ENCODE data around the gene LRRC74B.

The LRRC74B gene, protein sequence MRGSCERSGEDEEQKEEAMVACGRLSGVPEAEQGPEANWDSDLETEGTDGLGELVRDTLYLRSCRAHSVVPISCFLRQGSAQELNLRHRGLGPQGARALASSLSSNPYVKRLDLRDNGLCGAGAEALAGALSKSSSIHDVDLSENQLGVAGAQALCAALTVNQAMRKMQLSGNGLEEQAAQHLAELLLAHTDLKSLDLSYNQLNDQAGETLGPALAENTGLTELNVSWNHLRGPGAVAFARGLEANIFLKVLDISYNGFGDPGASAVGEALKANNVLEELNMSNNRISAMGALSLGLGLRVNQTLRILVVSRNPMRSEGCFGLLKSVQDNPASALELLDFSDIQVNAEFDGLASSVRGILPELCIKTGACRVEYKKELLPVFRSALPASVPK

DNA sequence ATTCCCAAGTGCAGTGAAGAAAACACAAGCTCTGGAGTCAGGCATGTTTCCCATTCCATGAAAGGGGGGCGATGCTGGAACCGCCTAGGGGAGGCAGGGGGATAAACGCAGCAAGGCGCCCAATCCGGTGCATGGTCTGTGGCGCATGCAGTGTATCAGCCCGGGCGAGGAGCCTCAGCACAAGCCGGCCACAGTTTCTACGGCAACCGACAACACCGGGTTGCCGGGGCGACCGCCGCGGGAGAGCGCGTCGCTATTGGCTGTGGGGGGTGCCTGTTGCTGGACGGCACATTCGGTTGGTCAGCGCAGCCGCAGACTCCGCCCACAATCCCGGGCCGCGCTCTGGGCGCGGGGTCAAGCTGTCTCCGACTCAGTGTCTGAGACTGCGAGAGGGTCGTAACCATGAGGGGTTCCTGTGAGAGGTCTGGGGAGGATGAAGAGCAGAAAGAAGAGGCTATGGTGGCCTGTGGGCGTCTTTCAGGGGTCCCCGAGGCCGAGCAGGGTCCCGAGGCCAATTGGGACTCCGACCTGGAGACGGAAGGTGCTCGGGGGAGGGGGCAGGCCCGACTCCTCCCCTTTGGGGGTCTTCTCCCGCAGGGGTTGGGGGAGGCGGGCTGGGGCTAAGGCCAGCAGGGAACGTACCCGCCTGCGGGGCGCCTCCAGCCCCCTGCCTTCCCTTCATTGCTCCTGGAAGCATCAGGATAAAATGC, at the start of gene LRRC74B:
LRRC74B (plus strand) TSS at position 362 of the 710 bp plus-strand sequence; CDS start at position 403, 41 bp downstream.
- H3K27ac ChIP-seq, result peak within 1 kb of the TSS in 10 of 11 experiments; percentile 15 to 78 (median 64); a peak in 17 of 22 replicates
- TF ChIP-seq Cebpa-rat (IDR thresholded peaks at IDR 0.05), result no peak
- peak within 1 kb of the TSS; percentile 87 to 99 (median 93) for H3K4me2 ChIP-seq
- no peaks in the 10 kb centered on the region for H3K27me3 ChIP-seq
- no peaks in the 10 kb centered on the region for H3K36me3 ChIP-seq
- peak within 1 kb of the TSS in 10 of 11 experiments; percentile 32 to 73 (median 52); a peak in 18 of 22 replicates for H3K9ac ChIP-seq
- no peaks in the 10 kb centered on the region for H3K9me3 ChIP-seq (replicated peaks in 1 of 11)
- peak within 1 kb of the TSS; percentile 15 to 62 (median 48); a peak in 18 of 20 replicates for H3K4me3 ChIP-seq
- peaks cover 25 to 35% (median 33%) of the 10 kb centered on the region in 10 experiments for H3K4me1 ChIP-seq
- H4K20me1 ChIP-seq, result peaks cover 0 to 5% (median 0%) of the 10 kb centered on the region in 11 experiments; a peak in 3 of 22 replicates

GRCh38 chr22:20996031-20996410, 49.7 kb upstream of the LRRC74B start:
- Histone ChIP-seq H3K4me1 (peaks cover 17 to 24% (median 18%) of the 10 kb centered on the region in 10 experiments), H3K27ac (no peak overlapping the region), H3K4me2 (no peak overlapping the region), H3K36me3 (peaks cover 52 to 96% (median 90%) of the 10 kb centered on the region in 11 experiments), H3K9me3 (replicated peaks in 1 of 11) (no peaks in the 10 kb centered on the region), H3K4me3 (no peak overlapping the region), H4K20me1 (peaks cover 0 to 98% (median 50%) of the 10 kb centered on the region in 11 experiments; a peak in 18 of 22 replicates), H3K9ac (no peak overlapping the region), H3K27me3 (no peaks in the 10 kb centered on the region)
- TF ChIP-seq Cebpa-rat (IDR thresholded peaks at IDR 0.05), result no peak

DNA sequence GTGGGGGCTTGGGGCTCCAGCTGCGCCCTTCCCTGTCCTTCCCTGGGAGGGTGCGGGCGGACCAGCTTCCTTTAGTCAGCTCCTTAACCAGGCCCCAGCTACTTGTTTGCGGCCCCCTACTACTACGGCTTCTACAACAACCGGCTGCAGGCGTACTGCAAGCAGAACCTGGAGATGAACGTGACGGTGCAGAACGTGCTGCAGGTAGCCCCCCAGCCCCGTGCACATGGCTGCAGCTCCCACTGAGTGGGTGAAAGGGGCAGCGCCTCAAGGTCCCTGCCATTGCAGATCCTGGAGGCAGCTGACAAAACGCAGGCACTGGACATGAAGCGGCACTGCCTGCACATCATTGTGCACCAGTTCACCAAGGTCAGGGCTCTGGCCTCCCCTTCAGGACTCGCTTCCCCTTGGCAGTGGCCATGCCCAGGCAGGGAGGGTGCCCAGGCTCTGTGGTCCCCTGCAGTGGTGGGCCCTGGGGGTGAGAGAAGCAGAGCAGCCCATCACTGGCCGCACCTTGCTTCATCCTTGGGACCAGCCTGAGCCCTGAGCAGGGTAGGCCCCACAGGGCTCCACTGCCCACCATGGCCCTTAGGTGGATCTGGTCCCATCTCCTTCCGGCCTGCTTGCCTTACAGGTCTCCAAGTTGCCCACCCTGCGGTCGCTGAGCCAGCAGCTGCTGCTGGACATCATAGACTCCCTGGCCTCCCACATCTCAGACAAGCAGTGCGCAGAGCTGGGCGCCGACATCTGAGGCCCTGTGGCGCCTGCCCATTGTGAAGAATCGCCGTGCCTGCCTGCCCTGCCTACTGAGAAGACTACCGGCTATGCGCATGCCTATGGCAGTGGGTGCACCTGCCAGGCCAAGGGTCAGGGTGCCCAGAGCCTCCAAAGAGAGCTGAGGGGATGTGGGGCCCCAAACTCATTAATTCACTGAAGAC, 48.9 kb upstream of the LRRC74B start:
- peaks cover 0 to 91% (median 49%) of the 10 kb centered on the region in 11 experiments; a peak in 18 of 22 replicates for H4K20me1 ChIP-seq
- no peak overlapping the region for H3K9ac ChIP-seq
- no peak overlapping the region for H3K4me2 ChIP-seq
- H3K4me3 ChIP-seq, result no peak overlapping the region
- no peak overlapping the region for H3K27ac ChIP-seq
- H3K4me1 ChIP-seq, result peaks cover 20 to 30% (median 22%) of the 10 kb centered on the region in 10 experiments
- H3K36me3 ChIP-seq, result peaks cover 50 to 88% (median 81%) of the 10 kb centered on the region in 11 experiments
- no peak for TF ChIP-seq Cebpa-rat (IDR thresholded peaks at IDR 0.05)
- H3K27me3 ChIP-seq, result no peaks in the 10 kb centered on the region
- no peaks in the 10 kb centered on the region for H3K9me3 ChIP-seq (replicated peaks in 1 of 11)

GRCh38 chr22:20997536-20998257, 48.0 kb upstream of the LRRC74B start:
- Histone ChIP-seq H3K27ac (no peak overlapping the region), H4K20me1 (peaks cover 0 to 83% (median 49%) of the 10 kb centered on the region in 11 experiments; a peak in 18 of 22 replicates), H3K4me3 (no peak overlapping the region), H3K9me3 (replicated peaks in 1 of 11) (no peaks in the 10 kb centered on the region), H3K4me1 (peaks cover 20 to 31% (median 23%) of the 10 kb centered on the region in 10 experiments), H3K4me2 (no peak overlapping the region), H3K9ac (peak overlapping the region in 2 of 11 experiments; percentile 4 to 8; a peak in 1 of 22 replicates), H3K36me3 (peaks cover 41 to 80% (median 73%) of the 10 kb centered on the region in 11 experiments), H3K27me3 (no peaks in the 10 kb centered on the region)
- no peak for TF ChIP-seq Cebpa-rat (IDR thresholded peaks at IDR 0.05)

DNA sequence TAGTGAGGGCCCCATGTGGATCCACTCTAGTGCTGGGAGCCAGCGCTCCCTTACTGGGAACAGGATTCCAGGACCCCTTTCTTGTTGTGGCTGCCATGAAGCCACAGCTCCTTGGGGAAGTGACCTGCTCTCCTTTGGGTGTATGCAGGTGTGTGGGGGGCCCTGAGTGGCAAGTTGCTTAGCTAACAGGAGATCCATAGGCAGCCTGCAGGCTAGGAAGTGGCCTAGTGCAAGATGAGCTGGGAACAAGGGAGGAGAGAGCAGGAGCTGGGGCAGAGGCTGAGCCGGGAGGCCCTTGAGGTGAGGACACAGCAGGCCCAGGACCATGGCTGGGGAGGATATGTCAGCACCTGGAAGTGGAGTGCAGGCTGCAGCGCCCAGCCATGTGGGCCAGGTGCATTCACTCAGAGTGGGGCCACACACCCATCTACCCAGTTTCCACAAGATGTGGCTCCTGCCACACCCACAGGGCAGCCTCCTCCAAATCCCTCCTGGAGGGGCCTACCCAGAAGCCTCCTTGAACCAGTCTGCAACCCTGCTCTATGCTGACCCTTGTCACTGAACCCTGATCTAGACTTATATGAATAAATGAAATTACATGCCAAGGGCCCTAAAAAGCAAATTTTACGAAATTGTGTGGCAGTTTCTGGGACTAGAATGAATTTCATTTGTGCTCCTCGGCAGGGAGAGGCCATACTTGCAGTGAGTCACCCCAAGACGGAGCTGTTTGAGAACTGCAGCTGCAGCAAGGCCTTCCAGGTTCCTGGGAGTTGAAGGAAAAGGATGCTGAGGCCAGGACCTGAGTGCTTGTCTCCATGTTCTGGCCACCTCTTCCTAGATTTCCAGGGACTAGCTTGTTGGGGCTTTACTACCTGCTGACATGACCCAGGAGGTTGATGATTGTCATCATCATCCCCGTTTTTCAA, 47.1 kb upstream of the LRRC74B start:
- no peak for TF ChIP-seq Cebpa-rat (IDR thresholded peaks at IDR 0.05)
- Histone ChIP-seq H3K4me3 (no peak overlapping the region), H3K9me3 (replicated peaks in 1 of 11) (no peaks in the 10 kb centered on the region), H3K4me1 (peaks cover 30 to 40% (median 33%) of the 10 kb centered on the region in 10 experiments), H3K36me3 (peaks cover 35 to 70% (median 63%) of the 10 kb centered on the region in 11 experiments), H3K27ac (no peak overlapping the region), H3K9ac (peak overlapping the region in 9 of 11 experiments; percentile 12 to 96 (median 95); a peak in 12 of 22 replicates), H3K27me3 (no peaks in the 10 kb centered on the region), H3K4me2 (peak overlapping the region in 2 of 11 experiments; percentile 96 to 100; a peak in 1 of 22 replicates), H4K20me1 (peaks cover 0 to 73% (median 49%) of the 10 kb centered on the region in 11 experiments; a peak in 18 of 22 replicates)

DNA sequence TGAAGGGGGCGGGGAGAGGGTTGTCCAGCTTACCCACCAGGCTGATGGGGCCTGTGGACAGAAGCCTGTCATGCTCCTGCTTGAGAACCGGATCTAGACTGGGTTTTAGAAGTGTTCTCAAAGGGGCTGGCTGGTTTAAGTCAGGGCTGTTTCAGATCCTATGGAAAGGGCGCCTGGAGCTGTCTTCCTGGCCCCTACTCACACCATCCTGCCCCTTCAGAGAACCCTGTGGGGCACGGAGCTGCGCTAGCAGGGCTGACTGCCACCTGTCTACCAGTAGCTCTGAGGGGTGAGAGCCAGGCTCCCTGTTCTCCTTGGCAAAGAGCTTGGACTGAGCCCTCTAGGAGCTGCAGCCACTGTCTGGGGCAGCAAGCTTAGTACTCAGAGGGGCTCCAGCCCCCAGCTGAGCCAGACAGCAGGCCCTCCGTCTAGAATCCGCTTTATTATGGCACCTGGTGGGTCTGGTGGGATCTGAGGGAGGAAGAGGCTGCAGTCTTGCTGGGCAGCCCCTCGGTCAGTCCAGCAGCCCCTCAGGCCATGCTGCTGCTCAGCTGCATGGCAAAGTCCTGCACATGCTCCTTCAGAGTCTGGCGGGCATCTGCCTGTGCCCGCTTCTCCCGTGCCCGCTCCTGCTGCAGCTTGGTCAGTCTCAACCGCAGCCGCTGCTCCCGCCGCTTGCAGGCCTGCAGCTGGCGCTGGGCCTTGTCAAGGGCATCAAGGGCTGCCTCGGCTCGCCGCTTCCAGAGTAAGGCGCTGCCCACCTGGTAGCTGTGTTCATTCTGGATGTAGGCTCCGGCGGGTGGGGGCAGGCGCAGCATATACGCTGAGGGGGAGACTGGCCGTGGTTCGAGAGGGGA, 46.2 kb upstream of the LRRC74B start:
- peak overlapping the region; percentile 89 to 98 (median 95) for H3K9ac ChIP-seq

More for the DNA sequence above, 46.2 kb upstream of the LRRC74B start:
- Histone ChIP-seq H3K27ac (peak overlapping the region in 2 of 11 experiments; percentile 95 to 98; a peak in 3 of 22 replicates), H3K36me3 (peaks cover 29 to 61% (median 54%) of the 10 kb centered on the region in 11 experiments; a peak in 21 of 22 replicates), H3K27me3 (no peaks in the 10 kb centered on the region), H3K4me1 (peaks cover 33 to 43% (median 37%) of the 10 kb centered on the region in 10 experiments), H3K4me2 (peak overlapping the region; percentile 96 to 100 (median 99)), H3K4me3 (peak overlapping the region in 6 of 10 experiments; percentile 62 to 82 (median 77); a peak in 8 of 20 replicates), H3K9me3 (replicated peaks in 1 of 11) (no peaks in the 10 kb centered on the region), H4K20me1 (peaks cover 0 to 64% (median 49%) of the 10 kb centered on the region in 11 experiments; a peak in 18 of 22 replicates)
- TF ChIP-seq Cebpa-rat (IDR thresholded peaks at IDR 0.05), result no peak
